Endothelial cell of umbilical vein (primary cell): ENCODE data around the gene CEACAM7. TPM values are rescaled to one million over a fixed set of nuclear protein-coding genes. Genes with fewer than 3 reads are reported as not detected.
"Not testable (repeated sequence)": the region's sequence is repeated elsewhere in the genome, so short reads cannot be mapped to it uniquely, and the experiment has no call there.

Source experiments
- BruUV-seq: library from RNA; stranded (reverse); fragments of 400-500 nt; replicated peaks from 2 replicates; lab custom pipeline; 2021; lab: Mats Ljungman, UMichigan
- CTCF ChIA-PET: fragments of 300-600, 350-600 bp; sonication (Branson Sonifier 250); formaldehyde crosslinking; loops from one replicate; lab custom pipeline; 2021; ENCODE audit warnings: antibody characterized with exemption, inconsistent platforms; lab: Charles Lee
- POLR2A ChIA-PET: fragments of 300-600, 350-600 bp; sonication (Branson Sonifier 250); formaldehyde crosslinking; loops from one replicate; lab custom pipeline; 2021; ENCODE audit warnings: antibody characterized with exemption, inconsistent platforms; lab: Charles Lee
- DNase-seq: peaks from one replicate; pipeline ENCODE4 v3.0.0-alpha.2; 2011; ENCODE audit warnings: low read depth, low spot score
- FAIRE-seq: peaks from 2 replicates; lab custom pipeline; 2011; peaks lifted over from hg19 to GRCh38; lab: Jason Lieb, UNC
- H2AFZ ChIP-seq: 2 replicates; pipeline ENCODE4 v1.6.0; 2012; ENCODE audit warnings: low read depth, low read length, control low read depth, inconsistent platforms
- H3K27ac ChIP-seq: 2 replicates; pipeline ENCODE4 v1.5.1; 2011; ENCODE audit warnings: low read depth, mild to moderate bottlenecking, control low read depth, low read length, moderate library complexity; ENCODE audit not compliant: insufficient read depth
- H3K27me3 ChIP-seq, 2 experiments: 2 replicates each; pipeline versions ENCODE4 v1.6.0 to v1.6.1; 2011; ENCODE audit warnings: low read length in 2 of 2, mixed read lengths in 1 of 2; ENCODE audit not compliant: control insufficient read depth in 2 of 2, insufficient read depth in 2 of 2
- H3K36me3 ChIP-seq, 2 experiments: 2 replicates in 1 of 2; 3 replicates in 1 of 2; pipeline ENCODE4 v1.5.1; 2011; ENCODE audit warnings: low read length in 2 of 2, mild to moderate bottlenecking in 1 of 2, moderate library complexity in 1 of 2; ENCODE audit not compliant: control insufficient read depth in 2 of 2, insufficient read depth in 2 of 2; ENCODE audit errors: extremely low read depth in 1 of 2
- H3K4me1 ChIP-seq: 3 replicates; pipeline ENCODE4 v1.5.1; 2011; ENCODE audit warnings: mild to moderate bottlenecking, low read length; ENCODE audit not compliant: control insufficient read depth, insufficient read depth; ENCODE audit errors: extremely low read depth
- H3K4me2 ChIP-seq: 2 replicates; pipeline ENCODE4 v1.6.1; 2011; ENCODE audit warnings: low read length, control low read depth, mixed read lengths; ENCODE audit not compliant: insufficient read depth
- H3K4me3 ChIP-seq, 3 experiments: fragments of 200-600 bp in 1 of 3; sonication (generic), shearing (Covaris generic) in 1 of 3; replicated peaks in 1 of 3; 2 replicates each; pipeline ENCODE4 v1.5.1; 2011 to 2016; ENCODE audit warnings: control low read depth in 3 of 3, low read length in 3 of 3, mild to moderate bottlenecking in 2 of 3, inconsistent platforms in 1 of 3, low read depth in 1 of 3, moderate library complexity in 1 of 3; ENCODE audit not compliant: insufficient read depth in 1 of 3
- H3K79me2 ChIP-seq: 2 replicates; pipeline ENCODE4 v1.6.0; 2012; ENCODE audit warnings: low read length, inconsistent platforms; ENCODE audit not compliant: control insufficient read depth, insufficient read depth
- H3K9ac ChIP-seq: replicated peaks from 2 replicates; pipeline ENCODE3; 2011; ENCODE audit warnings: low read length, control low read depth; ENCODE audit not compliant: insufficient read depth; ENCODE audit errors: extremely low read depth
- H3K9me1 ChIP-seq: replicated peaks from 3 replicates; pipeline ENCODE4 v1.6.0; 2011; ENCODE audit warnings: mild to moderate bottlenecking, low read length; ENCODE audit not compliant: control insufficient read depth, insufficient read depth; ENCODE audit errors: extremely low read depth
- H3K9me3 ChIP-seq: replicated peaks from 2 replicates; pipeline ENCODE4 v1.5.1; 2012; ENCODE audit warnings: low read length, inconsistent platforms; ENCODE audit not compliant: control insufficient read depth, insufficient read depth
- H4K20me1 ChIP-seq: replicated peaks from 2 replicates; pipeline ENCODE3; 2011; ENCODE audit warnings: mild to moderate bottlenecking, low read length; ENCODE audit not compliant: control insufficient read depth, insufficient read depth; ENCODE audit errors: extremely low read depth
- EZH2 ChIP-seq: IDR thresholded peaks from 2 replicates; pipeline ENCODE4 v1.6.1; 2012; ENCODE audit warnings: borderline replicate concordance, low read depth, mild to moderate bottlenecking, moderate library complexity, low read length, inconsistent platforms; ENCODE audit not compliant: severe bottlenecking
- FOS ChIP-seq: IDR thresholded peaks from 2 replicates; pipeline ENCODE4 v1.6.1; 2011; ENCODE audit warnings: mild to moderate bottlenecking, low read length, moderate library complexity, borderline replicate concordance; ENCODE audit not compliant: insufficient read depth
- GATA2 ChIP-seq: IDR thresholded peaks from 2 replicates; pipeline ENCODE4 v1.7.0; 2011; ENCODE audit warnings: low read depth, mild to moderate bottlenecking, moderate library complexity, mixed read lengths, low read length; ENCODE audit not compliant: insufficient read length, insufficient read depth
- JUN ChIP-seq: IDR thresholded peaks from 2 replicates; pipeline ENCODE4 v1.6.1; 2011; ENCODE audit warnings: borderline replicate concordance, low read depth; ENCODE audit not compliant: insufficient read length, insufficient read depth
- MAX ChIP-seq: IDR thresholded peaks from 2 replicates; pipeline ENCODE4 v1.6.1; 2011; ENCODE audit not compliant: insufficient read depth, insufficient read length
- MYC ChIP-seq: IDR thresholded peaks from one replicate; pipeline ENCODE4 v1.6.1; 2011; ENCODE audit warnings: mild to moderate bottlenecking, low read depth, low read length
- POLR2A ChIP-seq: IDR thresholded peaks from 2 replicates; pipeline ENCODE4 v1.6.1; 2012; ENCODE audit warnings: low read depth, mild to moderate bottlenecking, control low read depth, low read length
- POLR2AphosphoS5 ChIP-seq: IDR thresholded peaks from 2 replicates; pipeline ENCODE4 v1.6.1; 2012; ENCODE audit warnings: low read depth, mild to moderate bottlenecking, control low read depth, low read length, moderate library complexity; ENCODE audit not compliant: insufficient read depth
- dilution Hi-C: fragments of 300-500 bp; cut with MboI; formaldehyde crosslinking; loops from one replicate; pipeline ENCODE4 v1.15.0; 2019; ENCODE audit warnings: low sequenced_read_pairs; ENCODE audit not compliant: extremely low pct_ligation_motif_present
- intact Hi-C: fragments of 100-400 bp; cut with micrococcal nuclease; formaldehyde crosslinking; loops from one replicate; pipeline ENCODE4 v1.10.0; 2022
- polyA plus RNA-seq, 4 experiments: library from polyadenylated mRNA; depleted of rRNA in 3 of 4; stranded (reverse) in 3 of 4; unstranded in 1 of 4; fragments of >200 nt; gene quantifications; 2 replicates each; pipeline versions ENCODE4 v1.2.1 to v1.2.3, GENCODE V29; 2011 to 2012; ENCODE audit warnings: missing spikeins in 1 of 4
- total RNA-seq: library from RNA; stranded (reverse); gene quantifications from 2 replicates; pipeline ENCODE4 v1.2.3, GENCODE V29; 2021
- TF ChIP-seq, protein P1 (sequence below), 2 donors: IDR thresholded peaks; 1 replicate in 1 of 2; 2 replicates in 1 of 2; pipeline ENCODE4 v1.5.1; 2011; ENCODE audit warnings: low read length in 2 of 2, mild to moderate bottlenecking in 2 of 2, moderate library complexity in 2 of 2, control low read depth in 1 of 2, inconsistent platforms in 1 of 2, low read depth in 1 of 2; ENCODE audit not compliant: insufficient read depth in 1 of 2; ENCODE audit errors: extremely low read depth in 1 of 2

CEACAM7 gene
- total and polyA plus RNA-seq, 2 donors (not counting 3 experiments of a cell fraction or from before 2014, with no cell fraction given) = 0.03 TPM; not detected in 1

DNA sequence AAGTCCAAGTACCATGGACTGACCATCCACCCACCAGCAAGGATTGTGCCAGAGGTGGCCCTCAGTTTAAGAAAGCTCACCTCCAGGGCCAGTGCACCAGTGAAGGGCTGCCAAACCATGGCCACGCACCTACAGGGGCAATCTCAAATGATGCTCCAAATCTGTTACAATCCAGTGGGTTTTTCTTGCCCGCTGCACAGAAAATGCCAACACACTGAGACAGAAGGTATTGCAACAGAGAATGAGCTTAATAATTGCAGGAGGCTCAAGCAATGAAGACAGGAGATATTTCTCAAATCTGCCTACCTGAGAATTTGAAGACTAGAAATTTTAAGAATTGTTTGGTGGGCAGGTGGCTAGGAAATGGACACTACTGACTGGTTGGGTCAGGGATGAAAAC, 22.0 kb downstream of the CEACAM7 start:
- POLR2A ChIA-PET = no interaction called here
- no peak for FAIRE-seq
- Histone ChIP-seq H3K9ac (no peak overlapping the region), H3K4me3 (no peak overlapping the region), H3K9me1 (no peaks in the 10 kb centered on the region), H2AFZ (no peak overlapping the region), H3K4me1 (no peaks in the 10 kb centered on the region), H3K27me3 (no peaks in the 10 kb centered on the region), H4K20me1 (no peaks in the 10 kb centered on the region), H3K9me3 (peaks cover 6% of the 10 kb centered on the region), H3K36me3 (no peaks in the 10 kb centered on the region), H3K4me2 (no peak overlapping the region), H3K79me2 (no peaks in the 10 kb centered on the region), H3K27ac (no peak overlapping the region)
- no peak for TF ChIP-seq MYC
- no peak for TF ChIP-seq POLR2AphosphoS5
- TF ChIP-seq GATA2 = no peak
- no peak for TF ChIP-seq JUN
- dilution Hi-C loops (no loop called here), intact Hi-C loops (no loop called here)
- no TSS peak for BruUV-seq
- no peak for DNase-seq
- CTCF ChIA-PET = no interaction called here

DNA sequence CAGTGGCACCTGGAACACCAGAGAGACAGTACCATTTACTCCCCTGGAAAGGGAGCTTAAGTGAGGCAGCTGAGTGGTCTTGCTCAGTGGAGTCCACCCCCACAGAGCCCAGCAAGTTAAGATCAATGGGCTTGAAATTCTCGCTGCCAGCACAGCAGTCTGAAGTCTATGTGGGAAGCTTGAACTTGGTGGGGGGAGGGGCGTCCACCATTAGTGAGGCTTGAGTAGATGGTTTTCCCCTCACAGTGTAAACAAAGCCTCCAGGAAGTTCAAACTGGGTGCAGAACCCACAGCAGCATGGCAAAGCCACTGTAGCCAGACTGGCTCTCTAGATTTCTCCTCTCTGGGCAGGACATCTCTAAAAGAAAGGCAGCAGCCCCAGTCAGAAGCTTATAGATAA, 30.9 kb downstream of the CEACAM7 start:
- Histone ChIP-seq H3K4me2 (no peak overlapping the region), H3K27ac (no peak overlapping the region), H3K36me3 (no peaks in the 10 kb centered on the region), H3K9me3 (no peaks in the 10 kb centered on the region), H2AFZ (no peak overlapping the region), H3K9ac (no peak overlapping the region), H3K9me1 (no peaks in the 10 kb centered on the region), H3K4me1 (no peaks in the 10 kb centered on the region), H3K4me3 (no peak overlapping the region), H4K20me1 (no peaks in the 10 kb centered on the region), H3K27me3 (peaks cover 0 to 4% of the 10 kb centered on the region in 2 experiments), H3K79me2 (no peaks in the 10 kb centered on the region)
- CTCF ChIA-PET = interaction anchor here (1.1 to 2.0 kb wide), 2 partner anchors 11 to 16 kb away, joined by 4 to 7 read pairs; no protein-coding TSS in a partner anchor
- POLR2A ChIA-PET = no interaction called here
- intact Hi-C loops = no loop called here
- dilution Hi-C loops = no loop called here
- no peak for DNase-seq
- TF ChIP-seq EZH2 = no peak
- TF ChIP-seq, protein P1, sequence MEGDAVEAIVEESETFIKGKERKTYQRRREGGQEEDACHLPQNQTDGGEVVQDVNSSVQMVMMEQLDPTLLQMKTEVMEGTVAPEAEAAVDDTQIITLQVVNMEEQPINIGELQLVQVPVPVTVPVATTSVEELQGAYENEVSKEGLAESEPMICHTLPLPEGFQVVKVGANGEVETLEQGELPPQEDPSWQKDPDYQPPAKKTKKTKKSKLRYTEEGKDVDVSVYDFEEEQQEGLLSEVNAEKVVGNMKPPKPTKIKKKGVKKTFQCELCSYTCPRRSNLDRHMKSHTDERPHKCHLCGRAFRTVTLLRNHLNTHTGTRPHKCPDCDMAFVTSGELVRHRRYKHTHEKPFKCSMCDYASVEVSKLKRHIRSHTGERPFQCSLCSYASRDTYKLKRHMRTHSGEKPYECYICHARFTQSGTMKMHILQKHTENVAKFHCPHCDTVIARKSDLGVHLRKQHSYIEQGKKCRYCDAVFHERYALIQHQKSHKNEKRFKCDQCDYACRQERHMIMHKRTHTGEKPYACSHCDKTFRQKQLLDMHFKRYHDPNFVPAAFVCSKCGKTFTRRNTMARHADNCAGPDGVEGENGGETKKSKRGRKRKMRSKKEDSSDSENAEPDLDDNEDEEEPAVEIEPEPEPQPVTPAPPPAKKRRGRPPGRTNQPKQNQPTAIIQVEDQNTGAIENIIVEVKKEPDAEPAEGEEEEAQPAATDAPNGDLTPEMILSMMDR (IDR thresholded peaks at IDR 0.05; ENCODE audit: extremely low read depth in 1 of 2, insufficient read depth in 1 of 2, low read depth in 1 of 2, low read length in 2 of 2) = no peak
- no peak for TF ChIP-seq JUN
- no peak for TF ChIP-seq FOS
- TF ChIP-seq POLR2A = no peak
- TF ChIP-seq MAX = no peak
- no peak for TF ChIP-seq POLR2AphosphoS5
- no peak for TF ChIP-seq MYC
- no peak for TF ChIP-seq GATA2
- FAIRE-seq = no peak
- no TSS peak for BruUV-seq

DNA sequence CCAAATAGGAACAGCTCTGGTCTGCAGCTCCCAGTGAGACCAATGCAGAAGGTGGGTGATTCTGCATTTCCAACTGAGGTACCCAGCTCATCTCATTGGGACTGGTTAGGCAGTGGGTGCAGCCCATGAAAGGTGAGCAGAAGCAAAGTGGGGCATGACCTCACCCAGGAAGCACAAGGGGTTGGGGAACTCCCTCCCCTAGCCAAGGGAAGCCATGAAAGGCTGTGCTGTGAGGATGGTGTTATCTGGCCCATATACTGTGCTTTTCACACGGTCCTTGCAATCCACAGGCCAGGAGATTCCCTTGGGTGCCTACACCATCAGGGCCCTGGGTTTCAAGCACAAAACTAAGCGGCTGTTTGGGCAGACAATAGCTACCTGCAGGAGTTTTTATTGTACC, 31.3 kb downstream of the CEACAM7 start:
- H3K4me3 ChIP-seq, H3K9me1 ChIP-seq, H3K9ac ChIP-seq, intact Hi-C loops, H3K27me3 ChIP-seq, H4K20me1 ChIP-seq, dilution Hi-C loops, DNase-seq, H3K4me2 ChIP-seq, H3K4me1 ChIP-seq, FAIRE-seq, H2AFZ ChIP-seq, BruUV-seq, H3K36me3 ChIP-seq, H3K79me2 ChIP-seq, H3K27ac ChIP-seq, H3K9me3 ChIP-seq, POLR2A ChIA-PET: not testable (repeated sequence)
- CTCF ChIA-PET = interaction anchor here (1.1 to 2.0 kb wide), 2 partner anchors 10 to 15 kb away, joined by 4 to 7 read pairs; no protein-coding TSS in a partner anchor
